Endothelial cell of umbilical vein (primary cell): ENCODE data around the gene NCOA5. TPM values are rescaled to one million over a fixed set of nuclear protein-coding genes. Genes with fewer than 3 reads are reported as not detected.

Experiments used
- BruUV-seq: library from RNA; stranded (reverse); fragments of 400-500 nt; replicated peaks from 2 replicates; lab custom pipeline; 2021; lab: Mats Ljungman, UMichigan
- CTCF ChIA-PET: fragments of 300-600, 350-600 bp; sonication (Branson Sonifier 250); formaldehyde crosslinking; loops from one replicate; lab custom pipeline; 2021; ENCODE audit warnings: antibody characterized with exemption, inconsistent platforms; lab: Charles Lee
- POLR2A ChIA-PET: fragments of 300-600, 350-600 bp; sonication (Branson Sonifier 250); formaldehyde crosslinking; loops from one replicate; lab custom pipeline; 2021; ENCODE audit warnings: antibody characterized with exemption, inconsistent platforms; lab: Charles Lee
- DNase-seq: peaks from one replicate; pipeline ENCODE4 v3.0.0-alpha.2; 2011; ENCODE audit warnings: low read depth, low spot score
- FAIRE-seq: peaks from 2 replicates; lab custom pipeline; 2011; peaks lifted over from hg19 to GRCh38; lab: Jason Lieb, UNC
- H2AFZ ChIP-seq: 2 replicates; pipeline ENCODE4 v1.6.0; 2012; ENCODE audit warnings: low read depth, low read length, control low read depth, inconsistent platforms
- H3K27ac ChIP-seq: 2 replicates; pipeline ENCODE4 v1.5.1; 2011; ENCODE audit warnings: low read depth, mild to moderate bottlenecking, control low read depth, low read length, moderate library complexity; ENCODE audit not compliant: insufficient read depth
- H3K27me3 ChIP-seq, 2 experiments: 2 replicates each; pipeline versions ENCODE4 v1.6.0 to v1.6.1; 2011; ENCODE audit warnings: low read length in 2 of 2, mixed read lengths in 1 of 2; ENCODE audit not compliant: control insufficient read depth in 2 of 2, insufficient read depth in 2 of 2
- H3K36me3 ChIP-seq, 2 experiments: 2 replicates in 1 of 2; 3 replicates in 1 of 2; pipeline ENCODE4 v1.5.1; 2011; ENCODE audit warnings: low read length in 2 of 2, mild to moderate bottlenecking in 1 of 2, moderate library complexity in 1 of 2; ENCODE audit not compliant: control insufficient read depth in 2 of 2, insufficient read depth in 2 of 2; ENCODE audit errors: extremely low read depth in 1 of 2
- H3K4me1 ChIP-seq: 3 replicates; pipeline ENCODE4 v1.5.1; 2011; ENCODE audit warnings: mild to moderate bottlenecking, low read length; ENCODE audit not compliant: control insufficient read depth, insufficient read depth; ENCODE audit errors: extremely low read depth
- H3K4me2 ChIP-seq: 2 replicates; pipeline ENCODE4 v1.6.1; 2011; ENCODE audit warnings: low read length, control low read depth, mixed read lengths; ENCODE audit not compliant: insufficient read depth
- H3K4me3 ChIP-seq, 3 experiments: fragments of 200-600 bp in 1 of 3; sonication (generic), shearing (Covaris generic) in 1 of 3; replicated peaks in 1 of 3; 2 replicates each; pipeline ENCODE4 v1.5.1; 2011 to 2016; ENCODE audit warnings: control low read depth in 3 of 3, low read length in 3 of 3, mild to moderate bottlenecking in 2 of 3, inconsistent platforms in 1 of 3, low read depth in 1 of 3, moderate library complexity in 1 of 3; ENCODE audit not compliant: insufficient read depth in 1 of 3
- H3K79me2 ChIP-seq: 2 replicates; pipeline ENCODE4 v1.6.0; 2012; ENCODE audit warnings: low read length, inconsistent platforms; ENCODE audit not compliant: control insufficient read depth, insufficient read depth
- H3K9ac ChIP-seq: replicated peaks from 2 replicates; pipeline ENCODE3; 2011; ENCODE audit warnings: low read length, control low read depth; ENCODE audit not compliant: insufficient read depth; ENCODE audit errors: extremely low read depth
- H3K9me1 ChIP-seq: replicated peaks from 3 replicates; pipeline ENCODE4 v1.6.0; 2011; ENCODE audit warnings: mild to moderate bottlenecking, low read length; ENCODE audit not compliant: control insufficient read depth, insufficient read depth; ENCODE audit errors: extremely low read depth
- H3K9me3 ChIP-seq: replicated peaks from 2 replicates; pipeline ENCODE4 v1.5.1; 2012; ENCODE audit warnings: low read length, inconsistent platforms; ENCODE audit not compliant: control insufficient read depth, insufficient read depth
- H4K20me1 ChIP-seq: replicated peaks from 2 replicates; pipeline ENCODE3; 2011; ENCODE audit warnings: mild to moderate bottlenecking, low read length; ENCODE audit not compliant: control insufficient read depth, insufficient read depth; ENCODE audit errors: extremely low read depth
- CTCF ChIP-seq, 2 donors: IDR thresholded peaks; 1 replicate in 1 of 2; 2 replicates in 1 of 2; pipeline ENCODE4 v1.5.1; 2011; ENCODE audit warnings: low read length in 2 of 2, mild to moderate bottlenecking in 2 of 2, moderate library complexity in 2 of 2, control low read depth in 1 of 2, inconsistent platforms in 1 of 2, low read depth in 1 of 2; ENCODE audit not compliant: insufficient read depth in 1 of 2; ENCODE audit errors: extremely low read depth in 1 of 2
- EZH2 ChIP-seq: IDR thresholded peaks from 2 replicates; pipeline ENCODE4 v1.6.1; 2012; ENCODE audit warnings: borderline replicate concordance, low read depth, mild to moderate bottlenecking, moderate library complexity, low read length, inconsistent platforms; ENCODE audit not compliant: severe bottlenecking
- FOS ChIP-seq: IDR thresholded peaks from 2 replicates; pipeline ENCODE4 v1.6.1; 2011; ENCODE audit warnings: mild to moderate bottlenecking, low read length, moderate library complexity, borderline replicate concordance; ENCODE audit not compliant: insufficient read depth
- GATA2 ChIP-seq: IDR thresholded peaks from 2 replicates; pipeline ENCODE4 v1.7.0; 2011; ENCODE audit warnings: low read depth, mild to moderate bottlenecking, moderate library complexity, mixed read lengths, low read length; ENCODE audit not compliant: insufficient read length, insufficient read depth
- JUN ChIP-seq: IDR thresholded peaks from 2 replicates; pipeline ENCODE4 v1.6.1; 2011; ENCODE audit warnings: borderline replicate concordance, low read depth; ENCODE audit not compliant: insufficient read length, insufficient read depth
- MYC ChIP-seq: IDR thresholded peaks from one replicate; pipeline ENCODE4 v1.6.1; 2011; ENCODE audit warnings: mild to moderate bottlenecking, low read depth, low read length
- POLR2A ChIP-seq: IDR thresholded peaks from 2 replicates; pipeline ENCODE4 v1.6.1; 2012; ENCODE audit warnings: low read depth, mild to moderate bottlenecking, control low read depth, low read length
- POLR2AphosphoS5 ChIP-seq: IDR thresholded peaks from 2 replicates; pipeline ENCODE4 v1.6.1; 2012; ENCODE audit warnings: low read depth, mild to moderate bottlenecking, control low read depth, low read length, moderate library complexity; ENCODE audit not compliant: insufficient read depth
- dilution Hi-C: fragments of 300-500 bp; cut with MboI; formaldehyde crosslinking; loops from one replicate; pipeline ENCODE4 v1.15.0; 2019; ENCODE audit warnings: low sequenced_read_pairs; ENCODE audit not compliant: extremely low pct_ligation_motif_present
- intact Hi-C: fragments of 100-400 bp; cut with micrococcal nuclease; formaldehyde crosslinking; loops from one replicate; pipeline ENCODE4 v1.10.0; 2022
- polyA plus RNA-seq, 4 experiments: library from polyadenylated mRNA; depleted of rRNA in 3 of 4; stranded (reverse) in 3 of 4; unstranded in 1 of 4; fragments of >200 nt; gene quantifications; 2 replicates each; pipeline versions ENCODE4 v1.2.1 to v1.2.3, GENCODE V29; 2011 to 2012; ENCODE audit warnings: missing spikeins in 1 of 4
- total RNA-seq: library from RNA; stranded (reverse); gene quantifications from 2 replicates; pipeline ENCODE4 v1.2.3, GENCODE V29; 2021
- TF ChIP-seq, protein P1 (sequence below): IDR thresholded peaks from 2 replicates; pipeline ENCODE4 v1.6.1; 2011; ENCODE audit not compliant: insufficient read depth, insufficient read length

Gene NCOA5
- total and polyA plus RNA-seq, 2 donors (not counting 3 experiments of a cell fraction or from before 2014, with no cell fraction given) = 32.0 to 39.5 TPM

DNA sequence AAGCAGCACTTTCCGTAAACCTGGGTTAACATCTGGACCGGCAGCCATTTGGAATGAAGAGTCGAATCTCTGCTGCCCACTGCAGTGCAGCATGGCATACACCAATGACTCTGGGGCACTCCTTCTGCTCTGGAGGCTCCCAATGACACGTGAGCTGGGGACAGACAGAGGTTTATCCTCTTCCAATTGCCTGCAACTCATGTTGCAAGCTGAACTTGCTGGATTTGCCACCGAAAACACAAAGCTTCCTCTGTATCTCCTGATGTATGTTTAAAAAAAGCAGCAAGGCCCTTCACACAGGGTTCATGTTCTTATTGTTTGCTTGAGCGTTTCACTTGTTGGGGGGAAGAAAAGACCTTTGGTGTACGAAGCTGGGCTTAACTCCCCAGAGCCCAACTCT is 10.8 kb downstream of the NCOA5 start:
- TF ChIP-seq POLR2AphosphoS5 = no peak
- no peak for TF ChIP-seq GATA2
- no peak for TF ChIP-seq CTCF (IDR thresholded peaks at IDR 0.05; ENCODE audit: extremely low read depth in 1 of 2, insufficient read depth in 1 of 2, low read depth in 1 of 2, low read length in 2 of 2)
- H3K36me3 ChIP-seq = peaks cover 12 to 21% of the 10 kb centered on the region in 2 experiments
- H3K4me2 ChIP-seq = no peak overlapping the region
- H3K9me1 ChIP-seq = no peaks in the 10 kb centered on the region
- H3K27me3 ChIP-seq = no peaks in the 10 kb centered on the region
- no peaks in the 10 kb centered on the region for H3K4me1 ChIP-seq
- dilution Hi-C loops = no loop called here
- no peak overlapping the region for H3K4me3 ChIP-seq
- H3K9me3 ChIP-seq = no peaks in the 10 kb centered on the region
- intact Hi-C loops = no loop called here
- no peak overlapping the region for H3K9ac ChIP-seq
- no peak overlapping the region for H3K27ac ChIP-seq
- BruUV-seq = no TSS peak
- DNase-seq (no peak), FAIRE-seq (no peak)
- CTCF ChIA-PET = interaction anchor here (1.3 to 2.6 kb wide), 3 partner anchors 10 to 92 kb away, joined by 3 to 10 read pairs (median 6); no protein-coding TSS in a partner anchor
- no peak overlapping the region for H2AFZ ChIP-seq
- peaks cover 48% of the 10 kb centered on the region for H3K79me2 ChIP-seq
- POLR2A ChIA-PET = no interaction called here
- peaks cover 26% of the 10 kb centered on the region for H4K20me1 ChIP-seq

- no peak overlapping the region for H3K4me2 ChIP-seq
- H3K36me3 ChIP-seq = peaks cover 12 to 23% of the 10 kb centered on the region in 2 experiments
- no peak overlapping the region for H3K27ac ChIP-seq
- no peaks in the 10 kb centered on the region for H3K27me3 ChIP-seq
- dilution Hi-C loops = no loop called here
- H3K9me1 ChIP-seq = no peaks in the 10 kb centered on the region
- no peak overlapping the region for H2AFZ ChIP-seq
- peaks cover 16% of the 10 kb centered on the region for H4K20me1 ChIP-seq
- TF ChIP-seq POLR2AphosphoS5 (no peak), JUN (no peak), GATA2 (no peak), MYC (no peak), POLR2A (no peak), CTCF (IDR thresholded peaks at IDR 0.05; ENCODE audit: extremely low read depth in 1 of 2, insufficient read depth in 1 of 2, low read depth in 1 of 2, low read length in 2 of 2) (no peak), EZH2 (no peak), FOS (no peak)
- TF ChIP-seq, protein P1, sequence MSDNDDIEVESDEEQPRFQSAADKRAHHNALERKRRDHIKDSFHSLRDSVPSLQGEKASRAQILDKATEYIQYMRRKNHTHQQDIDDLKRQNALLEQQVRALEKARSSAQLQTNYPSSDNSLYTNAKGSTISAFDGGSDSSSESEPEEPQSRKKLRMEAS = no peak
- no peak overlapping the region for H3K4me3 ChIP-seq
- H3K9ac ChIP-seq = no peak overlapping the region
- intact Hi-C loops = no loop called here
- no peak for FAIRE-seq
- no TSS peak for BruUV-seq
- H3K4me1 ChIP-seq = no peaks in the 10 kb centered on the region
- CTCF ChIA-PET = interaction anchor here (1.0 to 2.6 kb wide), 3 partner anchors 11 to 56 kb away, joined by 3 to 10 read pairs (median 4); no protein-coding TSS in a partner anchor
- H3K9me3 ChIP-seq = no peaks in the 10 kb centered on the region
- DNase-seq = no peak
- POLR2A ChIA-PET = no interaction called here
- peaks cover 36% of the 10 kb centered on the region for H3K79me2 ChIP-seq
Observed at GRCh38 chr20:46077642-46078305, 12.0 kb downstream of the NCOA5 start.
